CD4-positive, CD25-positive, alpha-beta regulatory T cell (primary cell): ENCODE results near the gene SCART1. TPM values are rescaled to one million over a fixed set of nuclear protein-coding genes. Genes with fewer than 3 reads are reported as not detected.

Source experiments
- ATAC-seq, 2 donors: fragments of 150-1000 bp; cut with Tn5 transposase; one replicate each; pipeline ENCODE4 v1.10.0; 2021; ENCODE audit warnings: low read depth in 2 of 2, moderate number of reproducible peaks in 2 of 2, moderate library complexity in 1 of 2
- DNase-seq, 3 donors: peaks; one replicate each; pipeline versions ENCODE4 v3.0.0 to v3.0.0-alpha.2; 2012 to 2022; ENCODE audit warnings: mixed read lengths in 1 of 3
- H3K27ac ChIP-seq: one replicate; pipeline ENCODE4 v1.7.0; 2013; ENCODE audit warnings: mild to moderate bottlenecking, low read length; ENCODE audit not compliant: insufficient read depth, poor library complexity, severe bottlenecking
- H3K27me3 ChIP-seq: one replicate; pipeline ENCODE4 v1.7.0; 2013; ENCODE audit warnings: low read length; ENCODE audit not compliant: control insufficient read depth, insufficient read depth
- H3K36me3 ChIP-seq: one replicate; pipeline ENCODE4 v1.7.0; 2013; ENCODE audit warnings: mild to moderate bottlenecking, low read length, moderate library complexity; ENCODE audit not compliant: control insufficient read depth, insufficient read depth
- H3K4me1 ChIP-seq: 2 replicates; pipeline ENCODE4 v1.7.0; 2013; ENCODE audit warnings: mild to moderate bottlenecking, low read length; ENCODE audit not compliant: insufficient read depth, control insufficient read depth, poor library complexity, severe bottlenecking
- H3K4me3 ChIP-seq: one replicate; pipeline ENCODE4 v1.7.0; 2013; ENCODE audit warnings: low read depth, mild to moderate bottlenecking, low read length, moderate library complexity
- H3K9me3 ChIP-seq, 2 experiments: 1 replicate in 1 of 2; 2 replicates in 1 of 2; pipeline ENCODE4 v1.7.0; 2013; ENCODE audit warnings: low read length in 2 of 2, mild to moderate bottlenecking in 1 of 2, moderate library complexity in 1 of 2; ENCODE audit not compliant: control insufficient read depth in 2 of 2
- H3K27ac Mint-ChIP-seq, 3 donors: one replicate each; pipeline ENCODE4 v1.8.0; 2020 to 2022; ENCODE audit warnings: mild to moderate bottlenecking in 3 of 3, mixed read lengths in 3 of 3, moderate library complexity in 2 of 3
- H3K27me3 Mint-ChIP-seq: one replicate; pipeline ENCODE4 v1.8.0; 2022; ENCODE audit warnings: mild to moderate bottlenecking, mixed read lengths
- H3K36me3 Mint-ChIP-seq: one replicate; pipeline ENCODE4 v1.8.0; 2020; ENCODE audit warnings: mixed read lengths
- H3K4me1 Mint-ChIP-seq, 4 donors: one replicate each; pipeline ENCODE4 v1.8.0; 2020 to 2022; ENCODE audit warnings: mixed read lengths in 4 of 4, mild to moderate bottlenecking in 1 of 4
- H3K4me3 Mint-ChIP-seq, 4 donors: one replicate each; pipeline ENCODE4 v1.8.0; 2020 to 2022; ENCODE audit warnings: mild to moderate bottlenecking in 4 of 4, mixed read lengths in 4 of 4, moderate library complexity in 3 of 4
- H3K9me3 Mint-ChIP-seq, 7 donors: one replicate each; pipeline ENCODE4 v1.8.0; 2020 to 2022; ENCODE audit warnings: mixed read lengths in 7 of 7, mild to moderate bottlenecking in 3 of 7, moderate library complexity in 2 of 7
- polyA plus RNA-seq, 4 donors: library from polyadenylated mRNA; unstranded; fragments of 300-500 nt; fragmentation: Illumina TruSeq; gene quantifications; one replicate each; pipeline ENCODE4 v1.2.3, GENCODE V29; 2021
- total RNA-seq: library from RNA; stranded (reverse); gene quantifications from one replicate; pipeline ENCODE4 v1.2.3, GENCODE V29; 2022

Gene SCART1
- total and polyA plus RNA-seq, 5 donors from 2014 or later = 0.03 to 5.6 (median 0.29) TPM; not detected in 2

DNA sequence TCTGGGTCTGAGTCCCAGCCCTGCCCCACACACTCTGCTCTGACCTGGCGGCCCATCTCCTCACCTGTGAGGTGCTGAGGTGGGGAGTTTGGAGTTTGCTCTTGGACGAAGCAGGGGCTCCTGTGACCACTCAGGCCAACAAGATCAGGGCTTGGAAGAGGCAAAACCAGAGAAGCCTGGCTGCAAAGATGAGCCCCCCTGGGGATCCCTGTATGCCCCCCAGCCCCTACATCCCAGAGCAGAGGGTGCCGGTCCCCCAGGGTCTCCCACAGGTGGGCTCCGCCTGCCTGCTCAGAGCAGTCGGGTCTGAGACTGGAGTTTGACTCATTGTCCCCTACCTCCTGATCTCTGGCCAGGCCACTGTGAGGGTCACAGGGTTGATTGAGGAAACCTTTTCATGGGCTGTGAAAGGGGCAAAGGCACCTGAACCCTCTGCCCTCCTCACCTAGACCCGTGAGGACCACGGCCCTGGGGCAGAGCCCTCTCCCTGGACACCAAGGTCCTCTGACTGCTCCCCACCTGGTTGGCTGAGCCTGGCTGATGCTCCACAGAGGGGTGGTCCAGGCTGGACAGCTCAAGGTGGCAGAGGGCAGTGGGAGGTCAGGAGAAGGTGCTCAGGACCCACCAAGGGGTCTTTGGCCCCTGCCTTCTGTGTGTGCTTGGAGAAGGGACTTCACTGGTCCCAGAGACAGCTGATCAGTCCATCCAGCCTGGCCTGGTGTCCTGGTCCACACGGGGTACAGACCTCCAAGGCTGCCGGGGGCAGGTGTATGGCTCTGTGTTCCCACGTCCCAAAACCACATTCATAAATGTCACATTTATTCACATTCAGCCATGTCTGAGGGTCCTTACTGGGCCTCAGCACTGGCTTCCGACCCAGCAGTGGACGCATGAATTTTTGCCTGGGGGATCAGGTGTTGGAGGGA, 9.1 kb upstream of the SCART1 start:
- H3K36me3 Mint-ChIP-seq = peaks cover 8% of the 10 kb centered on the region

DNA sequence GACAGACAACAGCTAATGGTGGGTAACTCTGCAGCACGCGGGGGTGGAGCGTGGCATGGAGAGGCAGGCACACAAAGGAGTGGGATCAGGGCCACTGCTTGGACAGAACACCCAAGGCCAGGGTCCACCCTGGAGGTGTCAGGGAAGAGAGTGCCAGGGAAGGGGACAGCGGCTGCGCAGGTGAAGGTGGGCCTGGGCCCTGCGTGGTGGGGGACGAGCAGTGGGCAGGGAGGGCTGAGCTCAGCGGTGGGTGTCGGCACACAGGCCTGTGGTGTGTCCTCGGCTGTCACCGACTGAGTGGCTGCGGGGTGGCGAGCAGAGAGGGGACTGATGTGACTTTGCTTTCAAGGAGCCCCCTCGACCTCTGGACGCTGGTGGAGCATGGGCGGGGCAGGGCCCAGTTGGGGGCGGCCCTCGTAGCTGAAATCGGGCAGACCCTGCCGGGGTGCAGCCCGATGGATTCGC, 8.4 kb upstream of the SCART1 start:
- Mint-ChIP-seq H3K27me3 (peaks cover 6% of the 10 kb centered on the region), H3K4me3 (peak overlapping the region in 1 of 4 donors; percentile 73), H3K9me3 (peaks cover 0 to 29% (median 16%) of the 10 kb centered on the region in 7 donors), H3K36me3 (peaks cover 8% of the 10 kb centered on the region), H3K27ac (no peak overlapping the region), H3K4me1 (peaks cover 0 to 8% (median 1%) of the 10 kb centered on the region in 4 donors)
- Histone ChIP-seq H3K27ac (no peak overlapping the region), H3K27me3 (no peaks in the 10 kb centered on the region), H3K4me1 (peaks cover 5% of the 10 kb centered on the region), H3K4me3 (no peak overlapping the region), H3K9me3 (peaks cover 27 to 28% of the 10 kb centered on the region in 2 experiments), H3K36me3 (no peaks in the 10 kb centered on the region)
- ATAC-seq = no peak
- no peak for DNase-seq

More for the DNA sequence above, 9.1 kb upstream of the SCART1 start:
- Histone ChIP-seq H3K4me1 (peaks cover 5% of the 10 kb centered on the region), H3K9me3 (peaks cover 25 to 28% of the 10 kb centered on the region in 2 experiments), H3K4me3 (no peak overlapping the region), H3K27me3 (no peaks in the 10 kb centered on the region), H3K36me3 (no peaks in the 10 kb centered on the region), H3K27ac (no peak overlapping the region)
- peaks cover 6% of the 10 kb centered on the region for H3K27me3 Mint-ChIP-seq
- DNase-seq (no peak), ATAC-seq (no peak)
- H3K4me1 Mint-ChIP-seq = peaks cover 0 to 8% (median 1%) of the 10 kb centered on the region in 4 donors
- no peak overlapping the region for H3K27ac Mint-ChIP-seq
- peaks cover 0 to 29% (median 16%) of the 10 kb centered on the region in 7 donors for H3K9me3 Mint-ChIP-seq
- no peak overlapping the region for H3K4me3 Mint-ChIP-seq

DNA sequence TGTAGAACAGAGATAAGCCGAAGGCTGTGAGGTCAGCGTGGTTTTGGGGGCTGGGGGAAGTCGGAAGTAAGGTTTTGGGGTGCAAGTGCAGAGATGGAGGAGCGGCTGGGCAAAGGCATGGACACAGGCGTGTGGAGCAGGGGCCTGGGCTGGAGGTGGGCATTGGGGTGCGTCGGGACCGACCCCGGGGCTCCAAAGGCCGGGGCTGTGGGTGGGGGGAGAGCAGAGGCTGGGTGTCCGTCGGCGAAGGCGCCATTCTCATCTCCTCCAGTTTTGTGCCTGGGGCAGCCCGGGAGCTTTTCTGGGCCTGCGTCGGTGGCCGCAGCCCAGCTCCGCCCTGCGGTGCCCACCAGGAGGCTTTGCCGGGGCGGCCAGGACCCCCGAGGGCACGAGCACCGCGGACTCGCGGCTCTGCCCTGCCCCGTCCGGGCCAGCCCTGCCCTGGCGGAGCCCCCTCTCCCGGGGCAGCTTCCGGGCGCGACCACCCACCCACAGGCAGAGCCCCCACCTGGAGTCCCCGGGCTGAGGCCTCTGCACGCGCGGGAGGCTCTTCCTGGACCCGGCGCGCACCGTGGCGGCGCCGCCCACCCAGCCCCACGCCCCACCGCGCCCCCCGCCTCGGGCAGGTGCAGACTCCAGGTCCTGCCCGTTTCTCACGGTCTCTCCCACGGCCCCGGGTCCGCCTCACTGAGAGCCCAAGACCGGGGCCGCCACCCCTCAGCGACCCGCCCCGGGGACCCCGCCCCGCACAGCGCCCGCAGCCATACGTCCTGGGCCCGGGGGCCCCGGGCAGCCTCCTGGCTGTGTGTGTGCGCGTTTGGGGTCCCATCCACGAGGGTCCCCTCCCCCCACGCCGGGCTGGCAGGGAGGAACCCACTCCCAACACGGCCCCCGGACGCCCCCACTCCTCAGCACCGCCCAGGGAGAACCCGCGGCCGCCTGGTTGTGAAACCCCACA, 7.7 kb upstream of the SCART1 start:
- no peak for DNase-seq

DNA sequence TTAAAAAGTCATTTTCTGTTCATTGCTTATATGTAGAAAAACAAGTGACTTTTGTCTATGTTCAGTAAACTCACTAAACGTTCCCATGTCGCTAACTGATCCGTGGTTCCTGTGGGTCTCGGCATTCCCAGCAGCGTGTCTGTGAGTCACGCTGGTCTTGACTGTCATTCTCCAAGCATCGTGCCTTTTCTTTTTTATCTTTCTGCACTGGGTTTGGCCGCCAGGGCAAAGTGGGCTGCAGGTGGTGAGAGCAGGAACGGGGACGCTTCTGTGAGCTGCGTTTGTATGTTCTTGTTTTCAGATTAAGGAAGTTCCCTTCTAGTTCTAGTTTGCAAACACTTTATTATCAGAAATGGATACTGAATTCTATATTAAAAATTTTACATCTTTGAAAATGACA, 6.8 kb upstream of the SCART1 start:
- no peak for DNase-seq
- peaks cover 27 to 28% of the 10 kb centered on the region in 2 experiments for H3K9me3 ChIP-seq
- no peak overlapping the region for H3K4me3 Mint-ChIP-seq
- ATAC-seq = no peak
- H3K27ac ChIP-seq = no peak overlapping the region
- H3K27ac Mint-ChIP-seq = peak overlapping the region in 1 of 3 donors; percentile 89
- no peaks in the 10 kb centered on the region for H3K27me3 ChIP-seq
- H3K27me3 Mint-ChIP-seq = peaks cover 6% of the 10 kb centered on the region
- no peaks in the 10 kb centered on the region for H3K36me3 ChIP-seq
- peaks cover 0 to 8% (median 1%) of the 10 kb centered on the region in 4 donors for H3K4me1 Mint-ChIP-seq
- H3K4me1 ChIP-seq = peaks cover 4% of the 10 kb centered on the region
- H3K9me3 Mint-ChIP-seq = peaks cover 0 to 29% (median 16%) of the 10 kb centered on the region in 7 donors
- no peak overlapping the region for H3K4me3 ChIP-seq
- H3K36me3 Mint-ChIP-seq = peaks cover 8% of the 10 kb centered on the region

More for the DNA sequence above, 7.7 kb upstream of the SCART1 start:
- Mint-ChIP-seq H3K27ac (no peak overlapping the region), H3K4me1 (peaks cover 0 to 8% (median 1%) of the 10 kb centered on the region in 4 donors), H3K9me3 (peaks cover 0 to 29% (median 16%) of the 10 kb centered on the region in 7 donors), H3K36me3 (peaks cover 8% of the 10 kb centered on the region), H3K4me3 (peak overlapping the region in 1 of 4 donors; percentile 73), H3K27me3 (peaks cover 6% of the 10 kb centered on the region)
- Histone ChIP-seq H3K4me1 (peaks cover 5% of the 10 kb centered on the region), H3K27ac (no peak overlapping the region), H3K27me3 (no peaks in the 10 kb centered on the region), H3K4me3 (no peak overlapping the region), H3K9me3 (peaks cover 27 to 28% of the 10 kb centered on the region in 2 experiments), H3K36me3 (no peaks in the 10 kb centered on the region)
- no peak for ATAC-seq

DNA sequence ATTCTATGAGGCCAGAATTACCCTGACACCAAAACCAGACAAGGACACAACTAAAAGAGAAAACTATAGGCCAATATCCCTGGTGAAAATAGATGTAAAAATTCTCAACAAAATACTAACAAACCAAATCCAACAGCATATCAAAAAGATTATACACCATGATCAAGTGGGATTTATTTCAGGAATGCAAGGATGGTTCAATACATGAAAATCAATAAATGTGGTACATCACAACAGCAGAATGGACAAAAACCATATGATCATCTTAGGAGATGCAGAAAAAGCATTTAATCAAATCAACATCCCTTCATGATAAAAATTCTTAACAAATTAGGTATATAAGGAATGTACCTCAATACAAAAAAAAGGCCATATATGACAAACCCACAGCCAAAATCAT, 5.6 kb upstream of the SCART1 start:
- H3K27me3 ChIP-seq = no peaks in the 10 kb centered on the region
- Mint-ChIP-seq H3K27ac (no peak overlapping the region), H3K9me3 (peaks cover 0 to 29% (median 16%) of the 10 kb centered on the region in 7 donors), H3K36me3 (peaks cover 8% of the 10 kb centered on the region), H3K4me3 (no peak overlapping the region), H3K4me1 (no peaks in the 10 kb centered on the region), H3K27me3 (peaks cover 8% of the 10 kb centered on the region)
- H3K4me1 ChIP-seq = no peaks in the 10 kb centered on the region
- no peak for ATAC-seq
- H3K9me3 ChIP-seq = peaks cover 27 to 28% of the 10 kb centered on the region in 2 experiments
- no peak overlapping the region for H3K4me3 ChIP-seq
- no peak for DNase-seq
- H3K27ac ChIP-seq = no peak overlapping the region
- H3K36me3 ChIP-seq = no peaks in the 10 kb centered on the region

DNA sequence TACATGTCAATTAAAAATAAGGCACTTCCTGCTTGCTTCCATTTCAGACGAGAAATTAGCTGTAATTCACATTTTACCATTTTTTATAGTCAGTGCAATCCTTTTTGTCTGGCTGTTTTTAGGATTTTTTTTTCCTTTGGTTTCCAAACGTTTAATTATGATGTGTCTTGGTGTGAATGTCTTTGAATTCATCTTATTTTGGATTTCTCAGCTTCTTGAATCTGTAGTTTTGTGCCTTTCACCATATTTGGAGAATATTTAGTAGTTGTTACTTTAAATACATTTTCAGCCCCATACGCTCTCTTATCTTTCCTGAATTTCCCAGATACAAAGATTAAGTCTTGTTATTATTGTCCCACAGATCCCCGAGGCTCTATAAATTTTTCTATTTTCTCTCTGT, 2.4 kb upstream of the SCART1 start:
- H3K27me3 Mint-ChIP-seq = peaks cover 13% of the 10 kb centered on the region
- no peak overlapping the region for H3K27ac ChIP-seq
- peaks cover 0 to 27% (median 15%) of the 10 kb centered on the region in 7 donors for H3K9me3 Mint-ChIP-seq
- DNase-seq (no peak), ATAC-seq (no peak)
- H3K9me3 ChIP-seq = peaks cover 27 to 28% of the 10 kb centered on the region in 2 experiments
- H3K4me3 Mint-ChIP-seq = no peak overlapping the region
- no peaks in the 10 kb centered on the region for H3K36me3 ChIP-seq
- no peaks in the 10 kb centered on the region for H3K27me3 ChIP-seq
- H3K4me1 ChIP-seq = no peaks in the 10 kb centered on the region
- H3K4me3 ChIP-seq = no peak overlapping the region
- no peak overlapping the region for H3K27ac Mint-ChIP-seq
- peaks cover 8% of the 10 kb centered on the region for H3K36me3 Mint-ChIP-seq
- no peaks in the 10 kb centered on the region for H3K4me1 Mint-ChIP-seq

DNA sequence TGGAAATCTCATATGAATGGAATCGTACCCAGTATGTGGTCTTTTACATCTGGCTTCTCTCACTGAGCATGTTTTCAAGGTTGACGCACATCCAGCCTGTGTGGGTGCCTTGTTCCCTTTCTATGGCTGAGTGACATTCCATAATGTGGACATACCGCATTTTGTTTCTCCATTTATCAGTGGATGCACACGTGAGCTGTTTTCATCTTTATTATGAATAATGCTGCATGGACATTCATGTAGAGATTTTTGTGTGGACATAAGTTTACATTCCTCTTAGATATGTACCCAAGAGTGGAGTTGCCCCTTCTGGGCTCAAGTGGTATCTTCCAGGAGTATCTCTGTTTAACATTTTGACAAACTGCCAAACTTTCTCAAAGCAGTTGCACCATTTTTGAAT, 1.3 kb upstream of the SCART1 start:
- H3K9me3 Mint-ChIP-seq = peaks cover 0 to 18% (median 9%) of the 10 kb centered on the region in 7 donors
- Histone ChIP-seq H3K27ac (no peak overlapping the region), H3K9me3 (peaks cover 18 to 19% of the 10 kb centered on the region in 2 experiments), H3K4me3 (no peak overlapping the region), H3K36me3 (no peaks in the 10 kb centered on the region), H3K4me1 (no peaks in the 10 kb centered on the region), H3K27me3 (no peaks in the 10 kb centered on the region)
- DNase-seq = no peak
- peaks cover 13% of the 10 kb centered on the region for H3K27me3 Mint-ChIP-seq
- no peaks in the 10 kb centered on the region for H3K4me1 Mint-ChIP-seq
- ATAC-seq = no peak
- no peak overlapping the region for H3K27ac Mint-ChIP-seq
- peaks cover 6% of the 10 kb centered on the region for H3K36me3 Mint-ChIP-seq
- H3K4me3 Mint-ChIP-seq = no peak overlapping the region
